ENCODE results near the gene SELL.
"Not testable (repeated sequence)": the region's sequence is repeated elsewhere in the genome, so short reads cannot be mapped to it uniquely, and the experiment has no call there.

The SELL gene

GRCh38 chr1:169711469-169712308 is at the start of gene SELL:
Gene SELL (minus strand): TSS chr1:169711620. CDS start chr1:169711498, 122 bp downstream.
- DNase-seq: peak; percentile 84

- no peak for DNase-seq
Observed at GRCh38 chr1:169759038-169759437, 47.6 kb upstream of the SELL start.

GRCh38 chr1:169753549-169753948 is 42.1 kb upstream of the SELL start:
- DNase-seq: no peak

GRCh38 chr1:169750041-169750440 is 38.6 kb upstream of the SELL start:
- no peak for DNase-seq

- no peak for DNase-seq
Observed at GRCh38 chr1:169746550-169746949, 35.1 kb upstream of the SELL start.

- no peak for DNase-seq
Observed at GRCh38 chr1:169745015-169745861, 33.8 kb upstream of the SELL start.

- no peak for DNase-seq
Observed at GRCh38 chr1:169741666-169742394, 30.4 kb upstream of the SELL start.

- DNase-seq: no peak
Observed at GRCh38 chr1:169739980-169740379, 28.6 kb upstream of the SELL start.

- DNase-seq: no peak
Observed at GRCh38 chr1:169733924-169734323, 22.5 kb upstream of the SELL start, which contains the start of gene SELE. Gene SELE (minus strand): TSS chr1:169734079. CDS start chr1:169733612, 467 bp downstream.

- DNase-seq: no peak
Observed at GRCh38 chr1:169731446-169731845, 20.0 kb upstream of the SELL start.

GRCh38 chr1:169729991-169730390 is 18.6 kb upstream of the SELL start:
- no peak for DNase-seq

- DNase-seq: no peak
Observed at GRCh38 chr1:169727307-169727706, 15.9 kb upstream of the SELL start.

GRCh38 chr1:169726851-169727250 is 15.4 kb upstream of the SELL start:
- DNase-seq: no peak

- no peak for DNase-seq
Observed at GRCh38 chr1:169725930-169726329, 14.5 kb upstream of the SELL start.

- DNase-seq: no peak
Observed at GRCh38 chr1:169724168-169724567, 12.7 kb upstream of the SELL start.

- no peak for DNase-seq
Observed at GRCh38 chr1:169723763-169724162, 12.3 kb upstream of the SELL start.

- no peak for DNase-seq
Observed at GRCh38 chr1:169722779-169723178, 11.4 kb upstream of the SELL start.

- DNase-seq: not testable (repeated sequence)
Observed at GRCh38 chr1:169715100-169715499, 3.7 kb upstream of the SELL start.

GRCh38 chr1:169713090-169713489 is 1.7 kb upstream of the SELL start:
- DNase-seq: not testable (repeated sequence)

- no peak for DNase-seq
Observed at GRCh38 chr1:169712309-169712631, 850 bp upstream of the SELL start.

- no peak for DNase-seq
Observed at GRCh38 chr1:169708647-169709046, 2.8 kb downstream of the SELL start.

- DNase-seq: no peak
Observed at GRCh38 chr1:169707912-169708604, 3.4 kb downstream of the SELL start.

GRCh38 chr1:169704797-169705196 is 6.6 kb downstream of the SELL start:
- DNase-seq: no peak
